GF-D8 (cell line): ENCODE data around the gene SPTBN1.
A peak's percentile ranks its signal among the peaks of the same experiment; 100 is the strongest.

Source experiments
- DNase-seq: peaks from one replicate; lab custom pipeline; 2025; lab: John Stamatoyannopoulos, UW

SPTBN1 gene

DNA sequence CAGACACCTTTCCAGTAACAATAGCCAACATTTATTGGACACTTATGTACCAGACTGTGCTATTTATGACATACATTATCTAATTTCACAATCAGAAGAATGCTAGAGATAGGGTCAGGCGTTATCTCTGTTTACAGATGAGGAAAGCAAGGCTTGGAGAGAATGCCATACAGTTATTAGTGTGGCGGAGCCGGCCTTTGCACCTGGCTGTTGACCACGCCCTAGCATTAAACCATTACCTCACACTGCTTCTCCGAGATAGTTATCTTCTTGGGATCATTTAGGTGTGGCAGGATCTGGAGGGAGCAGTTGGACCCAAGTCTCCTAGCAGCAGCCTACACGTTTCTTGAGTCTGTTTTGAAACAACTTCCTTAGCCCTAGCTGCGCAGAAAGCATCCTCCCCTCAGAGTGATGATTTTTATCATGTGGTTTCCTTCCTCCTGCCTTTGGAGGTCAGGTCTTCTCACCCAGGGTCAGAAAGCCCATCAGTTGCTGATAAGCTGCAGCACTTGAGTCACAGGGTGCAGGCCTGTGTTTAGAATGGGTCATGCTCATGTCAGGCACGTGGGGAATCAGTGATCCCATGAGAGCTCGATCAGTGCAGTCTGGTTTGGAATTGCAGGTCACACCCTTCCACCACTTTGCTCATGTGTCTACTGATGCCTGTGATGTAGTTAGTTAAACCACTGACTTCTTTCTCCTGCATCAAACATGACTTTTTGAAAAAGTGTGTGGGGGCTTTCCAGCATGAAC is 118.2 kb downstream of the SPTBN1 start:
- DNase-seq, result peak; percentile 96

DNA sequence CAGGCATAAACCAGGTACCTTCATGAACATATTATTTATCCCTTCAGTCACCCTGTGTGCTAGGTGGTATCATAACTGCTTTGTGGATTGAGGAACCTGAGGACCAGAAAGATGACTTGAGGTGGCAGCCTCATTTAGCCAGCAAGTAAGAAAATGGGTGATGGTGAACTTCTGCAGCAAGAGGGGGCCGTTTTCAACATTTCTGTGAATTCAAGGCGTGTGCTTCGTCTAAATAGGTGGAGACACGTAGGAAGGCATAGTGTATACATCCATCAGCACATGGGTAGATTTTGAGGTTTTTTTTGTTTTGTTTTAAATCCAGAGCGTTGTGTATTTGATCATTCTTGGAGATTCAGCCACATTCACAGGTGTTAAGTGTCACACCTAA is 118.7 kb downstream of the SPTBN1 start:
- DNase-seq, result no peak

GRCh38 chr2:54575379-54575888 is 119.3 kb downstream of the SPTBN1 start:
- DNase-seq, result no peak

GRCh38 chr2:54577035-54577434 is 120.9 kb downstream of the SPTBN1 start:
- DNase-seq, result no peak

DNA sequence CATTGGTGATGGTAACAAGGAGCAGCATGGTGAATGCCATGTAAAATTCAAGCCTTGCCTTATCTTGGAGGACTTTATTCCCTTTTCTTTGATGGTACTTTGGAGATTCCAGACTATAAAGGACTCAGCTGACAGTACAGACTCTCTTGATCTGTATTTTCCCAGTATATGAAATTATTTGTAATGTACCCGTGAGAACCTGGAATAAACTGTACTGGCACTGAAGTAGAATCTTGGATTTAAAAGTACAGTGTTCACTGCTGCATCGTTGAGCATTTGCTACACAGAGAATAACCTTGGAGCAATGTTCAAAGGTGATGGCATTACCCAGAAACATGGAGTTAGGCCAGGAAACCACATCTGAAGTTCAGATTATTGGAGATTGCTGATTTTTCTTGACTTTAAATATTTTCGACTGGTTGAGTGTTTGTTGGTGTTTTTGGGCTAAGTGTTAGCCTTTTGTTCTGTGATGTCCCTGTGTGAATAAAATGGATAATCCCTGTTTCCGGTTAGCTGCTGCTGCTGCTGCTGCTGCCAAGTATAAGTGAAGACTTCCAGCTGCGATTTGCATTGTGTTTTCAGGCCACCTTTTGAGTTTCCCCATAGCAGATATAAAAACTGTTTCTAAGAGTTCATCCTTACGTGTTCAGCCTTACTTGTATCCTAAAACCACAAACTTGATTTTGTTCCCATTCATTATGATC is 122.0 kb downstream of the SPTBN1 start:
- DNase-seq, result no peak

- DNase-seq, result no peak
Observed at GRCh38 chr2:54578648-54579045, 122.5 kb downstream of the SPTBN1 start.

- DNase-seq, result no peak
Observed at GRCh38 chr2:54579061-54579681, 123.0 kb downstream of the SPTBN1 start.

DNA sequence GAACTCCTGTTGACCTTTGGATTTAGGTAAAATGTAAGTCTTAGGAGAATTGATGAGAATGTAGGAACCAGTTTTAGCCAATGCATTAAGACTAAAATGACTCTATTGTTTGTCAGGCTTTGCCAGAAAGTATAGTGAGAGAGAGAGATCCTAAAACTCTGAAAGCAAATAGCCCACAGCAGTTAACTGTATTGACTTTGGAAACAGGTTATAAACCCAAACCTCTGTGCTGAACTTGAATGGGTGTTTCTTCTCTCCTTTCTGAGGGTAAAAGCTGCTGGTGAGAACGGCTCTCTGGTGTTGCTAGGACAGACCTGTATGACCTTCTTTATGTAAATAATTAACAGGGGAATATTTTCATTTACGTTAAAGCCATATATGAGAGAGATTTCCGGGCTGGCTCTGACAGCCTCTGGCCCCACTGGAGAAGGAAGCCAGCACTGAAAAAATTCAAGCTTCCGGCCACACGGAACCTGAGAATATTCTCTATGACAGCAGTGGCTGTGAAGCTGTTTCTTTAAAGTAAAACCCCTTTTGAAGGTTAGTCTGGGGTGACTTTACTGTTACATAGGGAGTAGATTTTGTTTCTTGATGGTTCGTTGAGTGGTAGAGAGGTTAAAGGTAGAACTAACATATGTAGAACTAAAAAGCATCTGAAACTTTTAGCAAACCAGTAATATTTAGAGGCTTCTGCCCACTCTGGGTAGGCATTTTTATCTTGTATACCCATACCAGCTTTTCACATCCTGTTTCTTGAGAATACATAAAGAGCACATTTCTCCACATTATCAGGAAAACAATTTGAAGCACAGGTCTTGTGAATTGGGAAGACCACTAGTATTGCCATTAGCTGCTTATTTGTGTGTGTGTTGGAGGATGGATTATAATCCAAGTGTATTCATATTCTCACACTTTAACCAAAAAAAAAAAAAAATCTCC is 123.8 kb downstream of the SPTBN1 start:
- DNase-seq, result peak; percentile 28

GRCh38 chr2:54581326-54582039 is 125.4 kb downstream of the SPTBN1 start:
- DNase-seq, result peak; percentile 72

- no peak for DNase-seq
Observed at GRCh38 chr2:54582987-54583386, 126.9 kb downstream of the SPTBN1 start.

DNA sequence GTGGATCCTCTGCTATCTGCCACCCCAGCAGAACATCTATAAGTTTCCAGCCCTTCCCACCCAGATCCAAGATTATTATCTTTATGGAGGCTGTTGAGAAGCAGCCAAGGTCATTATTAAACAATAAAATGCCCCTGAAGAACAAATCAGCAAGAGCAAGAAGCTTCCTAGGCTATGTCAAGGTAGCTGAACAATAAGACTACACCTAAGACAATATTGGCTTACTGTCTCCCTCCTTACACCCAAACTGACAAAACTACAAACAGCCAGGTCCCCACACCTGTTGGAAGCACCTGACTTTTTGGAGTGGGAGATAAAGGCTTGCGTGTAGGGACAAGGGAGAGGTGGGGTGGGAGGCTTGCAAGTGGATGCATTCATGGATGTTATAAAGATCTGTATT is 128.5 kb downstream of the SPTBN1 start:
- DNase-seq, result no peak

- DNase-seq, result no peak
Observed at GRCh38 chr2:54585136-54585733, 129.1 kb downstream of the SPTBN1 start.

DNA sequence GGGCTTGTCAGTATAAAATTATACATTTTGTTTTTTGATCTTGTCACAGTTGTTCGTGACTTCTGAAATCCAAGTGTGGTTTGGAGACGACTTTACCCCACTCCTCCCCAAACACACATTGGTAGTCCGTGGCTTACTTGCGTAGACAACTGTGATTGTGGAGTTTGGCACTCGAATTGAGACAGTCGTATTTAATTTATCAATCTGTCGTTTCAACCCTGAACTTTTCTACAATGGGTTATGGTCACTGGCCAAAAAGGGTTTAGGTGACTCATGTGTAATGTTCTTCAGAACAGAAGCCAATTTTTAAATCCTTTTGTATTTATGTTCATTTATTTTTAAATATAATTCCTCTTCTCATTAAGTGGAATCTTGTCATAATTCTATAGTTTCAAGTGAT is 129.9 kb downstream of the SPTBN1 start:
- DNase-seq, result no peak

DNA sequence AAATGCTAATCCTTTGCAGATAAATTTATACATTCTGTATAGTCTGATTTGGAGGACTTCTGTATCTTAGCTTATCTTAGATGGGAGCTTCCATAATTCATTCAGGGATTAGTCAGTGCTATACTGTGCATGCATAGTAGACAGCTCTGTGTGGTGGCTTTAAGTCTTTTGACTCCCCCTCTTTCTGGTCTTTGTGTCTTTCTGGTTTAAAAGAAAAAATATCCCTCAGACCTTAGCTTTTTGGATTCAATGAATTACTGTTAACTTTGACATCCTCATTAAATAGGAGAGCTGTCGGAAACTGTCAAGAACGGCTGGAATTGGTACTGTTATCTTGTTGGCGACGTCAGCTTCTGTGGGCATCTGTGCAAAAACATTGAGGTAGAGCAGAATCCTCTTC is 130.4 kb downstream of the SPTBN1 start:
- DNase-seq, result no peak

DNA sequence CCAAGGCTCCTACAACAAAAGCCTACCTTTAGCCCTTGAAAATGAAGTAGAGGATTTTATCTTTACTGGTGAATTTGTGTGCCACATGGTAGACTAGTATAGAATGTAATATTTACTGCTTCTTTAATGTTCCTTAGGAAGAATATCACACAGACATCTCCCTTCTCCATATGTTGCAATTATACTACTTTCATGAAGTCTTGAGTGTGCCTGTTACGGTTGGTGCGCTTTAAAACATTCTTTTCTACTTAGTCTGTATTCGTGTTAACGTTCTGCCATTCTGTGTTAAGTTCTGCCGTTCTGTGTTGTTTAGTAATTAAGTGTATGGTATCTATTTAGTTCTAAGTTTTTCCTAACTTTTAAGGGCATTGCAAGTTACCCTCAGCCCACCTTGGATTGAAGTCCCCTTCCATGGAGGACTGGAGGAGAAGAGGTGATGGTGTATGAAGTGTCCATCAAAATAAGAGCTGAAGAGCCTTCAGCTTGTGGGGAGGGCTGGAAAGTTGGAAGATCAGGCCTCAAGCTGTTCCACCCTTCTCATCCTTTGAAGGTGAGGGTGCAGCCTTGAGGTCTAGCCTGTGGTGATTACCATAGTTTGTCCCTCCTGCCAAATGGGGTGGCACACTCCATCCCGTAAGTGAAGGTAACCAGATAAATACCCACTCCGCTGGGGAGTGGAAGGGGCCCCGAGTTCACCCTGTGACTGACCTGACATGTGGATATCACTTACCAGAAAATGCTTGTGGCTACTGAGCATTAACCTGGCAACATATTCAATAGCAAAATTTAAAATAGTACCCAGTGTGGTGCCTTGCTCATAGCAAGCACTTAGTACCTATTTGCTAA is 131.3 kb downstream of the SPTBN1 start:
- DNase-seq, result no peak

DNA sequence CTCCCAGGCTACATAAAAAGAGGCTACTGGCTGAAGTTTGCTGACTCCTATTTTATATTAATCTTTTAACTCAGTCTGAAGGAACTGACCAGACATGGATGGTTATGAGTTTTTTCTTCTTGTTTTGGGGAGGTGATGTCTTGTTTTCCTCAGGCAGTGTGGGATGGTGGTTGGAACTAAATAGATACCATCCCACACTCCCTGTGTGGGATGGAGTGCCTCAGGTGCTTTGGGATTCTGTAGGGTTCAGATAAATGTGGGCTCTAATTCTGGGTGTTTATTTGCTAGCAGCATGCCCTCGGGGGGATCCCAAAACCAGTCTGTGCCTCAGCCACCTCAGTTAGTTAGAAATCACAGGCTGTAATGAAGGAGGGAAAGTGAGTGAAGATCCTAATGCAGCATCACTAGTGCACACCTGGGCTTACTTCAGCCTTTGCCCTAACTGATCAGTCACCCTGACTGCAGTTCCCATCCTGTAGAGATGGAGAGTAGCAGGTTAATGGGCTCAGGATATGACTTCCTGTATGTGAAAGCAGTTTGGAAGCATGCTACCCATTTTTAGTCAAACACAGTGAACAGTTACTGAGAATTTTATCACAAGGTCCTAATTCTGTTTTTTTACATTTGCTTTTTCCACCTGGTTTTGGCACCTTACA is 132.2 kb downstream of the SPTBN1 start:
- no peak for DNase-seq

- DNase-seq, result no peak
Observed at GRCh38 chr2:54589038-54589339, 132.9 kb downstream of the SPTBN1 start.

GRCh38 chr2:54589340-54590215 is 133.5 kb downstream of the SPTBN1 start:
- peak; percentile 89 for DNase-seq
